MCF 10A (cell line): Measurements from ENCODE around the gene LRFN3. TPM values are rescaled to one million over a fixed set of nuclear protein-coding genes. Genes with fewer than 3 reads are reported as not detected.
"Not testable (repeated sequence)": the region's sequence is repeated elsewhere in the genome, so short reads cannot be mapped to it uniquely, and the experiment has no call there.

Source experiments
- BruUV-seq: library from RNA; stranded (reverse); fragments of 400-500 nt; replicated peaks from 2 replicates; lab custom pipeline; 2021; lab: Mats Ljungman, UMichigan
- CTCF ChIA-PET: fragments of 300-600 bp; sonication (Branson Sonifier 250); formaldehyde crosslinking; extraction: SDS; loops from one replicate; lab custom pipeline; 2021; ENCODE audit warnings: antibody characterized with exemption, inconsistent platforms; lab: Yijun Ruan, JAX
- POLR2A ChIA-PET: fragments of 300-600, 350-650 bp; sonication (Branson Sonifier 250); formaldehyde crosslinking; extraction: SDS; loops from one replicate; lab custom pipeline; 2020; ENCODE audit warnings: antibody characterized with exemption, inconsistent platforms; lab: Yijun Ruan, JAX
- DNase-seq: peaks from one replicate; pipeline ENCODE4 v3.0.0-alpha.2; 2018; ENCODE audit not compliant: unreplicated experiment
- H3K27ac Mint-ChIP-seq: one replicate; pipeline ENCODE4 v1.8.0; 2022; ENCODE audit warnings: mild to moderate bottlenecking, low read depth, mixed read lengths; ENCODE audit not compliant: unreplicated experiment
- H3K27me3 Mint-ChIP-seq: one replicate; pipeline ENCODE4 v1.8.0; 2022; ENCODE audit warnings: mixed read lengths; ENCODE audit not compliant: insufficient read depth, unreplicated experiment
- H3K36me3 Mint-ChIP-seq: one replicate; pipeline ENCODE4 v1.8.0; 2022; ENCODE audit warnings: mild to moderate bottlenecking, moderate library complexity, mixed read lengths; ENCODE audit not compliant: insufficient read depth, unreplicated experiment
- H3K4me1 Mint-ChIP-seq: one replicate; pipeline ENCODE4 v1.8.0; 2022; ENCODE audit warnings: mixed read lengths; ENCODE audit not compliant: insufficient read depth, unreplicated experiment
- H3K4me3 Mint-ChIP-seq: one replicate; pipeline ENCODE4 v1.8.0; 2022; ENCODE audit warnings: mild to moderate bottlenecking, moderate library complexity, mixed read lengths; ENCODE audit not compliant: unreplicated experiment
- H3K9me3 Mint-ChIP-seq: one replicate; pipeline ENCODE4 v1.8.0; 2022; ENCODE audit warnings: mixed read lengths; ENCODE audit not compliant: unreplicated experiment
- intact Hi-C: fragments of 100-400 bp; cut with micrococcal nuclease; formaldehyde crosslinking; loops from 2 replicates; pipeline ENCODE4 v1.14.1; 2022
- total RNA-seq: library from RNA; stranded (reverse); gene quantifications from 2 replicates; pipeline ENCODE4 v1.2.3, GENCODE V29; 2022
- TF ChIP-seq, protein P1 (sequence below): fragments of 200-600 bp; IDR thresholded peaks from one replicate; pipeline ENCODE4 v1.8.0; 2022; ENCODE audit warnings: antibody characterized with exemption, mild to moderate bottlenecking; ENCODE audit not compliant: unreplicated experiment

The LRFN3 gene
- total RNA-seq, 1 experiment from 2014 or later, result 7.4 TPM

DNA sequence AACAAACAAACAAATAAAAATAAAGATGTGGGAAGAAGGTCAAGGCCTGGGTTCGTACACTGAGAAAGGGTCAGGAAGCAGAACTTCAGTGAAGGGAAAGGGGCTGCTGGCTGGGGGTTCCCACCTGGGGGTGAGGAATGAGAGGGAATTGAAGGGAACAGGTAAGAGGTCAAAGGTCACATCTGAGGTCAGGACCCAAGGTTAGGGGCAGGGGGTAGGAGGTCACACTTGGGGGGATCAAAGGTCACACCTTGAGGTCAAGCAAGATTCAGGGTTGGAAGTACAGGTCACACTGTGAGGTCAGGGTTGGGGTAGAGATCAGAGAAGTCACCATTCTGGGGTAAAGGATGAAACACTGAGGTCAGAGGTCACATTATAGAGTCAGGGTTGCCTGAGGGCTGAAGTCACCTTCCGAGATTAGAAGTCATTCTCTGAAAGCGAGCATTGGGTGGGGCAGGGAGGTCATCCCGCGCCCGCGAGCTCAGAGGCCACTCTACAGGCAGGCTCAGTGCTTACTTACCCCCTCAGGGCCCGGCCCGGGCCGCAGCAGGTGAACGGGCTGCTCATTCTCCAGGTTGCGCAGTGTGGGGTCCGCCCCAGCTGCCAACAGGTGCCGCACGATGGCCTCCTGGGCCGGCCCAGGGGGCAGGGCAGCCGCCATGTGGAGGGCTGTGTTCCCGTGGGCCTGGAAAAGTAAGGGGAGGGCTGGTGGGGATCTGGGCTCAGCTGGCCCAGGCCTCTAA is 46.6 kb upstream of the LRFN3 start:
- Mint-ChIP-seq H3K4me3 (no peak overlapping the region), H3K9me3 (no peaks in the 10 kb centered on the region), H3K27ac (no peak overlapping the region), H3K36me3 (peaks cover 72% of the 10 kb centered on the region), H3K27me3 (no peaks in the 10 kb centered on the region), H3K4me1 (no peaks in the 10 kb centered on the region)
- no peak for DNase-seq
- BruUV-seq, result no TSS peak
- ChIA-PET POLR2A (interaction anchor here (0.9 kb wide), 1 partner anchor 97 kb away, joined by 3 read pairs; no protein-coding TSS in a partner anchor), CTCF (interaction anchor here (0.6 to 1.1 kb wide), 2 partner anchors 43 to 85 kb away, joined by 3 read pairs; no protein-coding TSS in a partner anchor)
- intact Hi-C loops, result loop anchor here (10.0 kb wide), 1 partner anchor 225 kb away; the partner anchor contains the start of genes OVOL3, POLR2I and TBCB
- TF ChIP-seq, protein P1, sequence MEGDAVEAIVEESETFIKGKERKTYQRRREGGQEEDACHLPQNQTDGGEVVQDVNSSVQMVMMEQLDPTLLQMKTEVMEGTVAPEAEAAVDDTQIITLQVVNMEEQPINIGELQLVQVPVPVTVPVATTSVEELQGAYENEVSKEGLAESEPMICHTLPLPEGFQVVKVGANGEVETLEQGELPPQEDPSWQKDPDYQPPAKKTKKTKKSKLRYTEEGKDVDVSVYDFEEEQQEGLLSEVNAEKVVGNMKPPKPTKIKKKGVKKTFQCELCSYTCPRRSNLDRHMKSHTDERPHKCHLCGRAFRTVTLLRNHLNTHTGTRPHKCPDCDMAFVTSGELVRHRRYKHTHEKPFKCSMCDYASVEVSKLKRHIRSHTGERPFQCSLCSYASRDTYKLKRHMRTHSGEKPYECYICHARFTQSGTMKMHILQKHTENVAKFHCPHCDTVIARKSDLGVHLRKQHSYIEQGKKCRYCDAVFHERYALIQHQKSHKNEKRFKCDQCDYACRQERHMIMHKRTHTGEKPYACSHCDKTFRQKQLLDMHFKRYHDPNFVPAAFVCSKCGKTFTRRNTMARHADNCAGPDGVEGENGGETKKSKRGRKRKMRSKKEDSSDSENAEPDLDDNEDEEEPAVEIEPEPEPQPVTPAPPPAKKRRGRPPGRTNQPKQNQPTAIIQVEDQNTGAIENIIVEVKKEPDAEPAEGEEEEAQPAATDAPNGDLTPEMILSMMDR, result no peak

DNA sequence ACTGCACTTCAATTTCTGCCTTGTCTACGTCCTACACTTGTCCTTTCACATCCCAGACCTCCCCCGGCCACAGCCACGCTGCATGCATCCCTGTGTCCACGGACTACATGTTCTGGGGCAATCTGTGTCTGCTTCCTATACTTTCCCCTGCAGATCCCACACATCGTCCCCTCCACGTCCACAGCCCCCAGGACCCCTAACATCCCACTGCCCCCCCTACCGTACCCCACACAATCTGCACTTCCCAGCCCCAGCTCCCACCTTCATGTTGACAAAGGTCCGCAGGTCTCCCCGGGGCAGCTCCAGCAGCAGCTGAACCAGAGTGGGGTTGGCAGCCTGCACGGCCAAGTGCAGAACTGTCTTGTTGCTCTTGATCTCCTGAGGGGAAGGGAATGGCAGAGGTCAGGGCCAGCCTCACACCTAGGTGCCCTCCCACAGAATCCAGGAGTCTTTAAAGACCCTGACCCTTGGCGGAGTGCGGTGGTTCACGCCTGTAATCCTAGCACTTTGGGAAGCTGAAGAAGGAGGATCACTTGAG is 46.0 kb upstream of the LRFN3 start:
- no peaks in the 10 kb centered on the region for H3K27me3 Mint-ChIP-seq
- CTCF ChIA-PET, result interaction anchor here (0.6 to 1.1 kb wide), 4 partner anchors 24 to 226 kb away, joined by 3 to 5 read pairs (median 3); no protein-coding TSS in a partner anchor
- intact Hi-C loops, result no loop called here
- BruUV-seq, result no TSS peak
- H3K9me3 Mint-ChIP-seq, result no peaks in the 10 kb centered on the region
- peaks cover 78% of the 10 kb centered on the region for H3K36me3 Mint-ChIP-seq
- POLR2A ChIA-PET, result no interaction called here
- DNase-seq, result no peak
- H3K4me1 Mint-ChIP-seq, result no peaks in the 10 kb centered on the region
- no peak overlapping the region for H3K4me3 Mint-ChIP-seq
- TF ChIP-seq, protein P1, result no peak
- H3K27ac Mint-ChIP-seq, result no peak overlapping the region

DNA sequence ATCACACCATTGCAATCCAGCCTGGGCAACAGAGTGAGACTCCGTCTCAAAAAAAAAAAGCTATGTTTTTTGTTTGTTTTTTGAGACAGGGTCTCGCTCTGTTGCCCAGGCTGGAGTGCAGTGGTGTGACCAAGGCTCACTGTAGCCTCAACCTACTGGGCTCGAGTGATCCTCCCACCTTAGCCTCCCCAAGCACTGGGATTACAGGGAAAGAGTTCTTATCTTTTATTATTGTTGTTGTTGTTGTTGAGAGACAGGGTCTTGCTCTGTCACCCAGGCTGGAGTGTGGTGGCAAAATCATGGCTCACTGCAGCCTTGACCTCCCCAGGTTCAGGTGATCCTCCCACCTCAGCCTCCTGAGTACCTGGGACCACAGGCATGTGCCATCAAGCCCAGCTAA is 44.4 kb upstream of the LRFN3 start:
- H3K4me3 Mint-ChIP-seq, DNase-seq, H3K27ac Mint-ChIP-seq, H3K27me3 Mint-ChIP-seq, H3K9me3 Mint-ChIP-seq, BruUV-seq, H3K4me1 Mint-ChIP-seq, intact Hi-C loops: not testable (repeated sequence)
- POLR2A ChIA-PET, result interaction anchor here (0.7 kb wide), 1 partner anchor 626 kb away, joined by 3 read pairs; no protein-coding TSS in a partner anchor
- CTCF ChIA-PET, result interaction anchor here (1.0 to 2.9 kb wide), 3 partner anchors 10 to 39 kb away, joined by 3 to 22 read pairs (median 5); no protein-coding TSS in a partner anchor
- peaks cover 82% of the 10 kb centered on the region for H3K36me3 Mint-ChIP-seq

DNA sequence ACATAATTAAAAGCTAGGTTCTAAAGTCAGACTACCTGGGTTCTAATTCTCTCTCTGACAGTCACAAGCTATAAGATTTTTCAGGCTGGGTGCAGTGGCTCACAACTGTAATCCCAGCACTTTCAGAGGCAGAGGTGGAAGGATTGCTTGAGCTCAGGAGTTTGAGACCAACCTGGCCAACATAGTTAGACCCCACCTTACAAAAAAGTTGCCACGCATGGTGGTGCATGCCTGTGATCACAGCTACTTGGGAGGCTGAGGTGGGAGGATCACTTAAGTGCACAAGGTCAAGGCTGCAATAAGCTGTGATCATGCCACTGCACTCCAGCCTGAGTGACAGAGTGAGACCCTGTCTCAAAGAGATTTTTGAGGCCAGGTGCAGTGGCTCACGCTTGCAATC is 41.8 kb upstream of the LRFN3 start:
- TF ChIP-seq, protein P1, result no peak
- no peaks in the 10 kb centered on the region for H3K9me3 Mint-ChIP-seq
- BruUV-seq, result no TSS peak
- intact Hi-C loops, result no loop called here
- DNase-seq, result no peak
- H3K27ac Mint-ChIP-seq, result no peak overlapping the region
- peaks cover 58% of the 10 kb centered on the region for H3K36me3 Mint-ChIP-seq
- no peaks in the 10 kb centered on the region for H3K27me3 Mint-ChIP-seq
- POLR2A ChIA-PET, result interaction anchor here (0.7 to 1.1 kb wide), 2 partner anchors 11 to 247 kb away, joined by 3 to 4 read pairs; no protein-coding TSS in a partner anchor
- no peaks in the 10 kb centered on the region for H3K4me1 Mint-ChIP-seq
- CTCF ChIA-PET, result interaction anchor here (0.7 to 2.3 kb wide), 3 partner anchors 12 to 134 kb away, joined by 4 to 13 read pairs (median 10); no protein-coding TSS in a partner anchor
- no peak overlapping the region for H3K4me3 Mint-ChIP-seq
